ENCODE measurements around the gene LMX1B.

The LMX1B gene

GRCh38 chr9:126676685-126677143 lies 63.0 kb downstream of the LMX1B start:
- no peak for DNase-seq (ENCODE audit: low read depth, low spot score)

- no peak for DNase-seq (ENCODE audit: low read depth, low spot score)
These were observed 63.7 kb downstream of the LMX1B start for GRCh38 chr9:126677188-126678084.

DNA sequence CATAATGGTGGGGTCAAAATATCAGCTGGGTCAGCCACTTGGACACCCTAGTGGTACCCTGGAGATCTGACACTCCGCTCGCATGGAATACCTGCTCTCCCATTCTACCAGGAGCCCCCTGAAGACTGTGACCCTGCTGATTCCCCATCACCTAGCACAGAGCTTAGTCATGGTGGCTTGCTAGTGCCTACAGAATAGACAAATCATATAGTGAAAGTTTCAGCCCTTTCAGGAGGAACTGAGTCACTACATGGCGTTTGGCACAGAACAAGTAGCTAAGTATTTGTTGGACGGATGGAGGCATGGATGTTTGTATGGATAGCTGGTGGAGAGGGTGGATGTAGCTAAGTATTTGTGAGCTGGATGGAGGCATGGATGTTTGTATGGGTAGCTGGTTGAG lies 65.3 kb downstream of the LMX1B start:
- no peak for DNase-seq (ENCODE audit: low read depth, low spot score)

GRCh38 chr9:126681336-126681735 lies 67.6 kb downstream of the LMX1B start:
- no peak for DNase-seq (ENCODE audit: low read depth, low spot score)

DNA sequence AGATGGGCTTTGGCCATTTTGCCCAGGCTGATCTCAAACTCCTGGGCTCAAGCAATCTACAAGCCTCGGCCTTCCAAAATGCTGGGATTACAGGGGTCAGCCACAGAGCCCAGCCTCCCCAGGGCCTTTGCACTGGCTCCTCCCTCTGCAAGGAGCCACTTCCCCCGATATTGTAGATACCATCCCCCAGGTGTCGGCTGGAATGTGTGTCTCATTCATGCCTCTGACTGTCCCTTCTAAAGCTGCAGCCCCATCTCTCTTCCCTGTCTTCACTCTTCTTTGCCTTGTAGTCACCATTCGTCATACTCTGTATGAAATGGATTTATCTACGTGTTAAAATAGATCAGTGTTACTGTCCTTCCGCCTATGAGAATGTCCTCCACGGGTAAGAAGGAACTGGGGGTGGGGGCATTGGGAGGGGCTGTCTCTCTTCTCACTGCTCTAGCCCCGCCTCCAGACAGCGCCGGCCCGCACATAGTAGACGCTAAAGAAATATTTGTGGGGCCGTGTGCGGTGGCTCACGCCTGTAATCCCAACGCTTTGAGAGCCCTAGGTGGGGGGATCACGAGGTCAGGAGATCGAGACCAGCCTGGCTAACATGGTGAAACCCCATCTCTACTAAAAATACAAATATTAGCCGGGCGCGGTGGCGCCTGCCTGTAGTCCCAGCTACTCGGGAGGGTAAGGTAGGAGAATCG lies 68.5 kb downstream of the LMX1B start:
- no peak for DNase-seq (ENCODE audit: low read depth, low spot score)

DNA sequence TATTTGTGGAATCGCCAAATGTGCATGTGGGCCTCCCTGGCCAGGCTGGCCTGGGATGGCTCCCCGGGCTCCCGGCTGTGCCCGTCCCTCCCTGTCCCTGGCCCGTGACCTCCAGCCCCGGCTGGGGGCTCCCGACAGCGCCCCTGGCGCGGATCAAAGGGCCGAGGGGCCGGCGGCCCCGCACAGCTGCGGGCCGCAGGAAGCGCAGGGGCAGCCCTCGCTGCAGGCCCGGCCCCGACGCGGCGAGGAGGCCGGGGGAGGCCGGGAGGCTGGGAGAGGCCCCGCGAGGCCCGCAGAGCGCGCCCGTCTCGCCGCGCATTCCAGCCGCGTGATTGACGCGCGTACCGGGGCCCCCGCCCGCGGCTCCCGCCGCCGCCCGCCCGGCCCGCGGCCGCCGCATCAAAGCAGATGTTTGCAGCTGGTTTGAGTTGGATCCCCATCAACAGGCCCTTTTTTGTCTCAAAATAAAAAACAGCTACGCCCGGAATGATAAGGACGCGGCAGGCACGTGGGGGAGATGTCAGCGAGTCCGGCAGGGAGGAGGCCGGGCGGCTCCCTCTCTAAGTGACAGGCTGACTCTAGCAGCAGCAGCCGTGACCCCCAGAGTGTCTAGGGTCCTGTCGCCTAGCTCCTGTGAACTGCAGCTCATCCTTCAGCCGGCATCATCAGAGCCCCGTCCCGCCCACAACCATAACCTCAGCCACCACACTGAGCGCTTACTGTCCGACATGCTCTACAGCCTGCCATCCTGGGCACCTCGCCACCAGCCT lies 69.4 kb downstream of the LMX1B start:
- DNase-seq (ENCODE audit: low read depth, low spot score) = no peak

- no peak for DNase-seq (ENCODE audit: low read depth, low spot score)
These were observed 69.9 kb downstream of the LMX1B start for GRCh38 chr9:126683698-126684044.

DNA sequence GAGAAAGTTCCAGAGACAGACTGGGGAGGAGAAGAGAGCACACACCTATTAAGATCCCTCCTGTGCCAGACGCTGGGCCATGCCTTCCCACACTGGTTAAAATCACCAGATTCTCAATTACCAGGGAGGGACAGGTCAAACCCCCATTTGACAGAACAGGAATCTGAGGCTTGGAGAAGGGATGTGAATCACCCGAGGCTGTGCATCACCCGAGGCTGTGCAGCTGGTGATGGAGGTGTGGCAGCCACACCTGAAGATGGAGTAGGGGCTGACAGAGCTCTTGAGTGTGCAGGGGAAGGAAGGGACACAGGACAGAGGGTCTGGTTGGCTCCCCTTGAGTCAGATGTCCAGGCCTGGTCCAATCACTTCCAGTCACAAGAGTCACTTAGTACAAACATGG lies 70.6 kb downstream of the LMX1B start:
- no peak for DNase-seq (ENCODE audit: low read depth, low spot score)

DNA sequence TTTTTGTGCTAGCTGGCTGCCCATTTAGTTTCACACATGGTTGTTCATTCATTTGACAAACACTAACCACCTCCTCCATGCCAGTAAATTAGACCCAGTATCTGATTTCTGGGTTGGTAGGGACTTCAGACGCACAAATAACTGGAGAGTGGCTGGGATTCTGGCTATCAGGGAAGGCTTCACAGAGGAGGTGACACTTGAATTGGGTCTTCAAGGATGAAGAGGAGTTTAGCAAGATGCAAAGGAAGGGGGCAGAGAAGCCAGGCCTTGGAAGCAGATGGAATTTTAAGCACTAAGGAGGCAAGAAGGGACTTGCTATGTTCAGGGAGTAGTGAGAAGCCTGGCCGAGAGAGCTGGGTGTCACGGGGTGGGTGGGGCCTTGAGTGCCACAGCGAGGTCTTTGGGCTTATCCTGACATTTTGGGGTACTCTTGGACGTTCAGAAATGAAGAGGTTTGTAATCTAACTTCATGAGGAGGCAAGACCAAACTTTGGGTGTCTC lies 71.3 kb downstream of the LMX1B start:
- no peak for DNase-seq (ENCODE audit: low read depth, low spot score)

DNA sequence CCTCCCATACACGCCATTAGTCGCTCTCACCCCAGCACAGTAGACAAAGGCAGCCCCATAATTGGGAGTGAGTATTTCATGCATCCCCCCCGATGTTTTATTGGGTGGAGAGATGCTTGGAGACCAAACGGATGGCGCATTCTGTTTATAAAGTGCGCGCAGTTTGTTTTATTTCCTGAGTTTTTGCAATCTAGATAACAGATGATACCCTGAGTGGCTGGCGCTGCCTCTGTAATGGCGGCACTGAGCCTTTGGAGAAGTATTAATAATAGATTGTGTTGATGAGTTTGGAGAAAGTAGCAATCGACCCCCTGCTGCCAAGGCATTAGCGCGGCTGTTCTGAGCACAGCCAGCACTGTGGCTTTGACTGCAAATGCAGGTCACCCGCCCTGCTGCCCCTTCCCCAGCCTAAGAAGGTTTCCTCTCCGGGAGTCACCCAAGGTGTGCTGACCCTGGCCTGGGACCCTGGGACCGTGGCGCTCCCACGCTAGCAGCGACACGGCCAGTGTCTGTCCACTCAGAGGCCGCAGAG lies 74.3 kb downstream of the LMX1B start:
- DNase-seq (ENCODE audit: low read depth, low spot score) = no peak

- DNase-seq (ENCODE audit: low read depth, low spot score) = no peak
These were observed 74.9 kb downstream of the LMX1B start for GRCh38 chr9:126688617-126689016.

GRCh38 chr9:126689027-126689825 lies 75.5 kb downstream of the LMX1B start:
- no peak for DNase-seq (ENCODE audit: low read depth, low spot score)

DNA sequence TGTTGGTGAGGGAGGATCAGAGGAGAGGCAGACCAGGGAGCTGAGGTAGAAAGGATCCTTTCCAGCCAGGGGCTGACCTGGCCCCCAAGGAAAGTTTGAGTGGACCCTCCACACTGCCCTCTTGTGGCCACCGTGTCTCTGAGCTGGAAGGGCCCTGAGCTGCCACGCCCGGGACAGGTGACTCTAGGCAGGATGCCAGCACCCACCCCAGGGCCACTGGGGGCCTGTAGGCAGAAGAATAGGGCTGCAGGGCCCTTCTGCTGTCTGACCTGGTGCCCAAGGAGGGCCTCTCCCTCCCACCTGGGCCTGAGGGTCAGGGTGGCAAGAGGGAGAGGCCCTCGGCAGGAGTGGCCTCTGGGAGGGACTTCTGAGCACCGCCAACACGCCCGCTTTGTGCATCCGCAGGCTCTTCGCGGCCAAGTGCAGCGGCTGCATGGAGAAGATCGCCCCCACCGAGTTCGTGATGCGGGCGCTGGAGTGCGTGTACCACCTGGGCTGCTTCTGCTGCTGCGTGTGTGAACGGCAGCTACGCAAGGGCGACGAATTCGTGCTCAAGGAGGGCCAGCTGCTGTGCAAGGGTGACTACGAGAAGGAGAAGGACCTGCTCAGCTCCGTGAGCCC lies 76.8 kb downstream of the LMX1B start:
- DNase-seq (ENCODE audit: low read depth, low spot score) = peak; percentile 33

DNA sequence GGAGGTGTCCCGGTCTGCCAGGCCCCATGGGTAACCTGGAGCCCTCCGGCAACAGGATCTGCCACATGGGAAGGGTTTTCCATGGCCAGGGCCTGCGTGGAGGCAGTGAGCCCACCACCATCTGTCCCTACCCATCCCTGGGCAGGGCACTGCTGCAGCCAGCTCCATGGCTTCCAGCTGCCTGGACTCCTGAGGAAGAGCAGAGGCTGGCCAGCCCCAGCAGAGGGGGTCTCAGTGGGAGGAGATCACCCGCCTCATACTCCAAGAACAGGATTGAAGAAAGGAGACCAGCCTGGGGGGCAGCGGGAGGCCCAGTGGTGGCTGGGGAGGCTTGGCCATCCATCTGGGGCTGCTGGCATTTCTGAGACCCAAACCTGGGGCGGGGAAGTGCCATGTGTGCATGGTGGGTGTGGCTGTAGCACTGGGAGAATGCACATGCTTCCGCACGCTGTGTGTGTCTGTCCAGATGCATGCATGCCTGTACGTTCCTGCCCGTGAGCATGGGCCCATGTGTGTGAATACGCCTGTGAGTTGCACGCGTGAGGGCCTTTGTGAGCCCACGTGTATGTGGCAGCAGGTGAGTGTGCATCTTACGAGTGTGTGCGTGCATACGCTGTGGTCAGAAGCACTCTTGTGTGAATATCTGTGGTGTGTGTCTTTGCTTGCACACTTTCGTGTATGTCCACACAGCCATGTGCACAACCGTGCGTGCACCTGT lies 78.5 kb downstream of the LMX1B start:
- DNase-seq (ENCODE audit: low read depth, low spot score) = no peak

DNA sequence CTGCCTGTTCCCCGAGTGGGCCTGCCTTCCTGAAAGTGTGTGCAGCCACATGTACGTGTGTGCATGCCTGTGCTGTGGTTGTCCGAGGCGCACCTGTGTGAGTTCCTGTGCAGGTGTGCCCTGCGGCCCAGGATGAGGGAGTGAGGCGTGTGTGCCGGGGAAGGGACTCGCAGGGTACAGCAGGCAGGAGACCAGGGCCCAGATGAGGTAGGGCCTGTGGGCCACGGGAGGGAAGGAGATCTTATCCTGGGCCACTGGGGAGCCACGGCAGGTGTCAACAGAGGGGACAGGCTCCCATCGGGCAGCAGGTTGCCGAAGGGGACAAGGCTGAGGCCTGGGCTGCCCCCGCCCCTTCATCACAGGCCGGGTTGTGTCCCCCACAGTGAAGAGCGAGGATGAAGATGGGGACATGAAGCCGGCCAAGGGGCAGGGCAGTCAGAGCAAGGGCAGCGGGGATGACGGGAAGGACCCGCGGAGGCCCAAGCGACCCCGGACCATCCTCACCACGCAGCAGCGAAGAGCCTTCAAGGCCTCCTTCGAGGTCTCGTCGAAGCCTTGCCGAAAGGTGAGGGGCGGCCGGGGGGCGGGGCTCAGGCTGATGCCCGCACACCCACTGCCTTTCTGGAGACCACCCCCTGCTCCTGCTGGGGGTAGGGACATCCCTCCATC lies 79.2 kb downstream of the LMX1B start:
- no peak for DNase-seq (ENCODE audit: low read depth, low spot score)

DNA sequence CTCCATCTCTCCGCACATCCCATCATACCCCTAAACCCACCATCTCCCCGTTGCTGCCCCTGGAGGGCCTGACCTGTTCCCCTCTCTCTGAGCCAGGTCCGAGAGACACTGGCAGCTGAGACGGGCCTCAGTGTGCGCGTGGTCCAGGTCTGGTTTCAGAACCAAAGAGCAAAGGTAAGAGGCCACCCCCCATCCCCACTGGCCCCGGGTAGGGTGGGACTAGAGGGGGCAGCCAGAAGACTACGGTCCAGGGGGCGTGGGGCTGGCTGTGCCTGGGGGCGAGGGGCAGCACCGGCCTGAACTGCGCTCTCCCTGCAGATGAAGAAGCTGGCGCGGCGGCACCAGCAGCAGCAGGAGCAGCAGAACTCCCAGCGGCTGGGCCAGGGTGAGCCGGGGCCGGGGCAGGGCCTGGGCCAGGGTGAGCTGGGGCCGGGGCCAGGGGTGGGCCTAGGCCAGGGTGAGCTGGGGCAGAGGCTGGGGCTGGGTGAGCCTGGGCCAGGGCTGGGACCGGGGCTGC lies 79.8 kb downstream of the LMX1B start:
- no peak for DNase-seq (ENCODE audit: low read depth, low spot score)

DNA sequence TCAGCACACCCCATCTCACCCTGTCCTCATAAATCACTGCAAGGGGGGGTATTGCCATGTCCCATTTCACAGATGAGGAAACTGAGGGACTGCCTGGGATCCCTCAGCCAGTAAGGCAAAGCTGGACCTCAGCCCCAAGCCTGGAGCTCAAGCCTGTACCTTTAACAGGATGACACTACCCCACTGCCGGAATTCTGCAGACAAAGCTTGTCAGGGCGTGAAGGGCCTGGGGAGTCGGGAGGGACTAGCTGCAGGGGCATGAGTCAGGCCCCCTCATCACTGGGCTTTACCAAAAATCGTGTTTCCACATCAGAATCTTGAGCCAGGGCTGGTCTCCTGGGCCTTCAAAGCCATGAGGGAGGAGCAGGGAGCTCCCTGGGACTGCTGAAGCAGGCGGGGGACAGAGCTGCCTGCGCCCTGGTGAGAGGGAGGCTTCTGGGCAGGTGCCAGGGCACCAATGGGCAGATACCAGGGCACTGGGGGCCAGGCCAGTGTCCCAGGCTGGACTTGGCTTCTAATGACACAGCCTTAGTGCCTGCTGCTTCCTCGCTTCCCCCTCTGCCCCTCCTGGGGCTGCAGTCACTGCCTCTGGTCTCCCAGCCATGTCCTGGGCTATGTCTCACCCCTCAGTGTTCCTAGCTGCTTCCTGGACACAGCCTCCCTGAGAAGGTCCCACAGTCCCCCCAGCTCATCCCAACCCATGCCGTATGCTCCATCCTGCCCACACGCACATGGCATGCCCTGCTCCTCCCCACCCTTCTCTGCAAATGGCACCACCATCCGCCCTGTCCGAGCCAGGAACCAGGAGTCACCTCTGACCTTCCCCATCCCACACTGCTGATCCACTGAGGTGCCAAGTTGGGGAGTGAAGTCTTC lies 80.7 kb downstream of the LMX1B start:
- DNase-seq (ENCODE audit: low read depth, low spot score) = no peak

- no peak for DNase-seq (ENCODE audit: low read depth, low spot score)
These were observed 81.5 kb downstream of the LMX1B start for GRCh38 chr9:126695186-126695585.
